Kidney (tissue), 14 donors: Measurements from ENCODE around the gene ACIN1. TPM values are rescaled to one million over a fixed set of nuclear protein-coding genes. Genes with fewer than 3 reads are reported as not detected.

ENCODE experiments used
- DNase-seq, 5 donors: peaks; one replicate each; pipeline ENCODE4 v3.0.0-alpha.2; 2013 to 2020
- FAIRE-seq: peaks from 2 replicates; lab custom pipeline; 2012; peaks lifted over from hg19 to GRCh38; lab: Jason Lieb, UNC
- H3K27ac ChIP-seq, 2 donors: one replicate each; pipeline ENCODE4 v1.7.0; 2013; ENCODE audit warnings: low read depth in 2 of 2, low read length in 2 of 2, inconsistent platforms in 1 of 2
- H3K27me3 ChIP-seq: one replicate; pipeline ENCODE4 v1.7.1; 2013; ENCODE audit warnings: low read length, inconsistent platforms; ENCODE audit not compliant: control insufficient read depth, insufficient read depth
- H3K36me3 ChIP-seq, 3 donors: one replicate each; pipeline versions ENCODE4 v1.7.0 to v1.7.1; 2013; ENCODE audit warnings: low read length in 3 of 3, control low read depth in 1 of 3, inconsistent platforms in 1 of 3; ENCODE audit not compliant: insufficient read depth in 3 of 3, control insufficient read depth in 2 of 3
- H3K4me1 ChIP-seq, 3 donors: one replicate each; pipeline versions ENCODE4 v1.7.0 to v1.7.1; 2013; ENCODE audit warnings: low read length in 3 of 3, inconsistent platforms in 1 of 3, low read depth in 1 of 3; ENCODE audit not compliant: control insufficient read depth in 2 of 3, insufficient read depth in 2 of 3
- H3K4me3 ChIP-seq, 3 donors: one replicate each; pipeline versions ENCODE4 v1.7.0 to v1.8.1; 2013; ENCODE audit warnings: low read length in 3 of 3, control low read depth in 1 of 3, inconsistent platforms in 1 of 3
- H3K9ac ChIP-seq, 3 donors: one replicate each; pipeline versions ENCODE4 v1.7.0 to v1.7.1; 2013; ENCODE audit warnings: low read length in 3 of 3, control low read depth in 1 of 3, inconsistent platforms in 1 of 3
- H3K9me3 ChIP-seq, 3 donors: one replicate each; pipeline versions ENCODE4 v1.7.0 to v1.7.1; 2013; ENCODE audit warnings: low read length in 3 of 3, control low read depth in 1 of 3, inconsistent platforms in 1 of 3; ENCODE audit not compliant: control insufficient read depth in 2 of 3, insufficient read depth in 1 of 3
- intact Hi-C: fragments of 100-400 bp; cut with DNase I; formaldehyde crosslinking; loops from one replicate; pipeline ENCODE4 v1.11.1; 2022
- polyA plus RNA-seq: library from polyadenylated mRNA; stranded (reverse); fragments of 350-450 nt; fragmentation: Illumina TruSeq; extraction: RNeasy Lipid Tissue Mini Kit (QIAGEN cat#74804); gene quantifications from one replicate; pipeline ENCODE4 v1.2.3, GENCODE V29; 2014; ENCODE audit warnings: low read depth, low replicate concordance; ENCODE audit not compliant: insufficient read depth
- total RNA-seq: library from RNA; stranded (reverse); fragmentation: NEBNext Ultra II Directional; extraction: Animal tissue kit (Norgen Biotek cat#: 25700); gene quantifications from one replicate; pipeline ENCODE4 v1.2.1, GENCODE V29; 2021
- TF ChIP-seq, protein P1 (sequence below): IDR thresholded peaks from 3 replicates; pipeline ENCODE4 v1.5.1; 2012; ENCODE audit warnings: mild to moderate bottlenecking, moderate library complexity, borderline replicate concordance; ENCODE audit not compliant: insufficient read depth; ENCODE audit errors: extremely low read depth
- donor health status: control.
- donor health status: control.
- donor health status: control.
- donor health status: control.
- donor health status: control.
- donor health status: DM: yes; HTN: yes; CAD: no.
- donor health status: Normal renal cell carcinoma (clear cell type).

ACIN1 gene
- total and polyA plus RNA-seq, 2 donors from 2014 or later: 54.9 to 150 TPM

GRCh38 chr14:23113431-23114119 lies 18.6 kb upstream of the ACIN1 start:
- TF ChIP-seq, protein P1, sequence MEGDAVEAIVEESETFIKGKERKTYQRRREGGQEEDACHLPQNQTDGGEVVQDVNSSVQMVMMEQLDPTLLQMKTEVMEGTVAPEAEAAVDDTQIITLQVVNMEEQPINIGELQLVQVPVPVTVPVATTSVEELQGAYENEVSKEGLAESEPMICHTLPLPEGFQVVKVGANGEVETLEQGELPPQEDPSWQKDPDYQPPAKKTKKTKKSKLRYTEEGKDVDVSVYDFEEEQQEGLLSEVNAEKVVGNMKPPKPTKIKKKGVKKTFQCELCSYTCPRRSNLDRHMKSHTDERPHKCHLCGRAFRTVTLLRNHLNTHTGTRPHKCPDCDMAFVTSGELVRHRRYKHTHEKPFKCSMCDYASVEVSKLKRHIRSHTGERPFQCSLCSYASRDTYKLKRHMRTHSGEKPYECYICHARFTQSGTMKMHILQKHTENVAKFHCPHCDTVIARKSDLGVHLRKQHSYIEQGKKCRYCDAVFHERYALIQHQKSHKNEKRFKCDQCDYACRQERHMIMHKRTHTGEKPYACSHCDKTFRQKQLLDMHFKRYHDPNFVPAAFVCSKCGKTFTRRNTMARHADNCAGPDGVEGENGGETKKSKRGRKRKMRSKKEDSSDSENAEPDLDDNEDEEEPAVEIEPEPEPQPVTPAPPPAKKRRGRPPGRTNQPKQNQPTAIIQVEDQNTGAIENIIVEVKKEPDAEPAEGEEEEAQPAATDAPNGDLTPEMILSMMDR: no peak
- intact Hi-C loops: no loop called here
- no peak overlapping the region for H3K4me3 ChIP-seq
- H3K36me3 ChIP-seq: no peaks in the 10 kb centered on the region
- H3K9ac ChIP-seq: no peak overlapping the region
- H3K9me3 ChIP-seq: no peaks in the 10 kb centered on the region
- no peak for FAIRE-seq
- H3K27ac ChIP-seq: no peak overlapping the region
- no peaks in the 10 kb centered on the region for H3K4me1 ChIP-seq
- no peaks in the 10 kb centered on the region for H3K27me3 ChIP-seq
- DNase-seq: peak in 4 of 5 donors; percentile 44 to 78 (median 56)

GRCh38 chr14:23112359-23113178 lies 17.6 kb upstream of the ACIN1 start:
- Histone ChIP-seq H3K4me3 (no peak overlapping the region), H3K36me3 (no peaks in the 10 kb centered on the region), H3K27me3 (no peaks in the 10 kb centered on the region), H3K9ac (no peak overlapping the region), H3K27ac (no peak overlapping the region), H3K9me3 (no peaks in the 10 kb centered on the region), H3K4me1 (no peaks in the 10 kb centered on the region)
- intact Hi-C loops: no loop called here
- peak in 1 of 5 donors; percentile 5 for DNase-seq
- TF ChIP-seq, protein P1: no peak
- no peak for FAIRE-seq

GRCh38 chr14:23110579-23111365 lies 15.8 kb upstream of the ACIN1 start:
- Histone ChIP-seq H3K4me3 (no peak overlapping the region), H3K36me3 (no peaks in the 10 kb centered on the region), H3K9me3 (no peaks in the 10 kb centered on the region), H3K27me3 (no peaks in the 10 kb centered on the region), H3K4me1 (no peaks in the 10 kb centered on the region), H3K27ac (no peak overlapping the region), H3K9ac (no peak overlapping the region)
- TF ChIP-seq, protein P1: no peak
- FAIRE-seq (no peak), DNase-seq (no peak)
- intact Hi-C loops: no loop called here
